Fibroblast of mammary gland (primary cell): Measurements from ENCODE around the gene ZNF224.
A peak's percentile ranks its signal among the peaks of the same experiment; 100 is the strongest.

Experiments used
- DNase-seq: peaks from one replicate; pipeline ENCODE4 v3.0.0-alpha.2; 2010; ENCODE audit warnings: low read depth
- H3K4me3 ChIP-seq: 2 replicates; pipeline ENCODE4 v1.5.1; 2011; ENCODE audit warnings: low read depth, mild to moderate bottlenecking, low read length, moderate library complexity; ENCODE audit not compliant: control insufficient read depth
- TF ChIP-seq, protein P1 (sequence below): conservative IDR thresholded peaks from 2 replicates; pipeline ENCODE4 v1.5.1; 2011; ENCODE audit warnings: low read depth, low read length, inconsistent platforms; ENCODE audit not compliant: control insufficient read depth, insufficient read depth

Gene ZNF224

DNA sequence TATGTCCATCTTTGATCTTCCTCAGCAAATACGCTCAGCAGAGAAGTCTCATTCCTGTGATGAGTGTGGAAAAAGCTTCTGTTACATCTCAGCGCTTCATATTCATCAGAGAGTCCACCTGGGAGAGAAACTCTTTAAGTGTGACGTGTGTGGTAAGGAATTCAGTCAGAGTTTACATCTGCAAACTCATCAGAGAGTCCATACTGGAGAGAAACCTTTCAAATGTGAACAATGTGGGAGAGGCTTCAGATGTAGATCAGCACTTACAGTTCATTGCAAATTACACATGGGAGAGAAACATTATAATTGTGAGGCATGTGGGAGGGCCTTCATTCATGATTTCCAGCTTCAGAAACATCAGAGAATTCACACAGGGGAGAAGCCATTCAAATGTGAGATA lies 27.9 kb upstream of the ZNF224 start:
- H3K4me3 ChIP-seq, result no peak overlapping the region
- TF ChIP-seq, protein P1, sequence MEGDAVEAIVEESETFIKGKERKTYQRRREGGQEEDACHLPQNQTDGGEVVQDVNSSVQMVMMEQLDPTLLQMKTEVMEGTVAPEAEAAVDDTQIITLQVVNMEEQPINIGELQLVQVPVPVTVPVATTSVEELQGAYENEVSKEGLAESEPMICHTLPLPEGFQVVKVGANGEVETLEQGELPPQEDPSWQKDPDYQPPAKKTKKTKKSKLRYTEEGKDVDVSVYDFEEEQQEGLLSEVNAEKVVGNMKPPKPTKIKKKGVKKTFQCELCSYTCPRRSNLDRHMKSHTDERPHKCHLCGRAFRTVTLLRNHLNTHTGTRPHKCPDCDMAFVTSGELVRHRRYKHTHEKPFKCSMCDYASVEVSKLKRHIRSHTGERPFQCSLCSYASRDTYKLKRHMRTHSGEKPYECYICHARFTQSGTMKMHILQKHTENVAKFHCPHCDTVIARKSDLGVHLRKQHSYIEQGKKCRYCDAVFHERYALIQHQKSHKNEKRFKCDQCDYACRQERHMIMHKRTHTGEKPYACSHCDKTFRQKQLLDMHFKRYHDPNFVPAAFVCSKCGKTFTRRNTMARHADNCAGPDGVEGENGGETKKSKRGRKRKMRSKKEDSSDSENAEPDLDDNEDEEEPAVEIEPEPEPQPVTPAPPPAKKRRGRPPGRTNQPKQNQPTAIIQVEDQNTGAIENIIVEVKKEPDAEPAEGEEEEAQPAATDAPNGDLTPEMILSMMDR, result no peak
- DNase-seq, result no peak

DNA sequence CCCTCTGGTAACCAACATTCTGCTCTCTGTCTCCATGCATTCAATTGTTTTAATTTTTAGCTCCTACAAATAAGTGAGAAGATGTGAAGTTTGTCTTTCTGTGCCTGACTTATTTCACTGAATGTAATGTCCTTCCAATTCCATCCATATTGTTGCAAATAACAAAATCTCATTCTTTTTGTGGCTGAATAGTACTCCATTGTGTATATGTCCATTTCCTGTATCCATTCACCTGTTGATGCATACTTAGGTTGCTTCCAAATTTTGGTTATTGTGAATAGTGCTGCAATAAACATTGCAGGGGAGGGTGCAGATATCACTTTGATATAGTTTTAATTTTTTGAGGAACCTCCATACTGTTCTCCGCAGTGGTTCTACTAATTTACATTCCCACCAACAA lies 24.7 kb upstream of the ZNF224 start:
- TF ChIP-seq, protein P1, result no peak
- H3K4me3 ChIP-seq, result no peak overlapping the region
- no peak for DNase-seq

DNA sequence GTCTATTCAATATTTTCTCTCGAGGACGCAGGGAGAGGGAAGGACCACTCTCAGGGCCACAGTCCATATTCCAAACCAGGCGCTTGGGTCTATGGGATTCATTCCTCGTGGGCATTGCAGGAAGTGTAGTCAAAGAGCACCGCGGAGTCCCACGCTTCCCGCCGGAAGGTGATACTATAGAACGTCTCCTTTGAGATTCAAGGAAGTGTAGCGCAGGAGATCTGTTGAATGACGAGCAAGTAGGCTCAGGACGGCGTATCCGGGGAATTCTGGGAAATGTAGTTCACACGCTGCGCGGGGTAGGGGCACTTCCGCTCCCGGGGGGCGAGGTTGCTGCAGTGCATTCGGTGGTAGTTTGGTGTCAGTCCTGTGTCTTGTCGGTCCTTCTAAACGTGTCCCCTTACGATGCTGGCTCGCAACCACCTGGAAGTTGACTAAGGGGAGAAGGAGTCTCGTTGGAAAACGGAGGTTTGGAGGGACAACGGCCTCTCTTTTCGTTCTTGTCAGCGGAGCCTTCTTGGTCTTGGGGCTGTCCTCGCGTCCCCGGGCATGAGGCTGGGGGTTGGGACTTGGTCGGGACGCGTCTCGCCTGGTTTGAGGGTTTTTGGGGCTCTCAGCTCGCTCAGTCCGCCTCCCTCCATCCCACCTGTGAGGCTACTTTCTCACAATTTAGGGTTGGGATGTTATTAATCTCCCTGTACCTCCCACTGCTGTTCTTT lies 22.2 kb upstream of the ZNF224 start, which contains the start of gene ZNF284:
Gene ZNF284 (plus strand): TSS at position 336 of the 719 bp plus-strand sequence. CDS start 4,231 bp downstream, outside the sequence.
- TF ChIP-seq, protein P1, result no peak
- DNase-seq, result peak; percentile 89
- peak within 1 kb of the TSS; percentile 92 for H3K4me3 ChIP-seq

DNA sequence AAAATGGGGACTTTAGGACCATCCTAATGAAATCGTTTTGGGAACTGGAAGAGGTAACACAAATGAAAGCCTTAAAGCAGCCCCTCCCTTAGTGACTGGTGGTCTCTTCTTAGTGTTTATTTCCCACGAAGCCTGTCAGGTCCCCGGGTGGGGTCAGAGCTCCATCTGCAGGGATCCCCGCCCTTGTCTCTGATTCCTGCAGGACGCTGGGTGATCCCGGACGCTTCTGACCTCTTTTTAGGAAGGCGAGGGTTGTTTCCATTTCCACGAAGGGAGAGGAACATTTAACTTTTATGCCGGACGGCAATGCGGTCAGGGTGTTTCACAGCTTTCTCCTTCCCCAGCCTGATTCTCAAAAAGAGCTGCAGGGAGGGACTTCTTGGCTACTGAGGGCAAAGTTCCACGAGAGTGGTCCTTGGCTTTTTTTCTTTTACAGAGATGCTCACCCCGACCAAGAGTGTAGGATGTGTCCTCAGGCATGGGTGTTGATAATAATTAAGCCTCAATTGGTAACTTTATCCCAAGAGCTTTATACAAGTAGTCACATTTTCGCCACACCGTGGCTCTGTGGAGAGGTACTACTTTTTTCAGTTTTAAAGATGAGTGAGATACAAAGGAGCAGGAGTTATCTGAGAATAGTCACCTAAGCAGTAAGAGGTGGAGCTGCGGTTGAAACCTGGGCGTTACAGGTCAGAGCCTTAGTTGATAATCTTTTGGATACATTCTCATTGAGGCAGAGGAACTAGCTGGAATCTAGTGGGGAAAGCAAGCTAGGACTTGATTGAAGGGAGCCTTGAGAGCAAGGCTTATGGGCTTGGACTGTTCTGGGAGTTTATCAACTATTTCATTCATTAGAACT lies 21.4 kb upstream of the ZNF224 start:
- peak; percentile 8 for DNase-seq
- H3K4me3 ChIP-seq, result peak overlapping the region; percentile 92
- TF ChIP-seq, protein P1, result peak; percentile 10

DNA sequence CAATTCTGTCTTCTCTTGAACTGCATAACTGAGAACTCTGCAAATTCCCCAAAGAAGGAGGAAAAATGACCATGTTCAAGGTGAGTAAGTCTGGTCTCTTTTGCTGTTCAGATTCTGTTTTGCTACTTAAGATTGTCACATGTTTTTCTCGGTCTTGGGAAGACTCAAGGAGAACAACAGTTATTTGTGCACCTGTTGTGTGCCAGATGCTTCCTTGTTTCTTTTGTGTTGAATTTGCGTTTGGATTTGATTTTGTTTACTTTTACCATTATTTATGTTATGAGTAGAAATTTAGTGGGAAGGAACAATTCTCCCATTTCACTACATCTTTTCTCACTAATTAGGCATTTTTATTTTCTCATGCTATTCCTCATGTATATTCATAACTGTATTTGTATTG lies 17.8 kb upstream of the ZNF224 start:
- no peak overlapping the region for H3K4me3 ChIP-seq
- TF ChIP-seq, protein P1, result no peak
- DNase-seq, result no peak

DNA sequence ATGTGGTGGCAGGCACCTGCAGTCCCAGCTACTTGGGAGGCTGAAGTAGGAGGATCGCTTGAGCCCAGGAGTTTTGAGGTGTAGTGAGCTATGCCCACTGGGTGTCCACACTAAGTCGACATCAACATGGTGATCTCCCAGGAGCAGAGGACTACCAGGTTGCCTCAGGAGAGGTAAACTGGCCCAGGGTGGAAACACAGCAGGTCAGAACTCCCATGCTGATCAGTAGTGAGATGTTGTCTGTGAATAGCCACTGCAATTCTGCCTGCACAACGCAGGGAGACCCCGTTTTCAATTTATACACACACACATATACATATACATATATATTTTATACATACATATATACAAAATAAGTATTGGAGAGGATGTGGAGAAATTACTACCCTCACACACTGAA lies 2.1 kb upstream of the ZNF224 start:
- DNase-seq, result no peak
- no peak overlapping the region for H3K4me3 ChIP-seq
- TF ChIP-seq, protein P1, result no peak
